ENCODE results near the gene DGUOK. TPM values are rescaled to one million over a fixed set of nuclear protein-coding genes. Genes with fewer than 3 reads are reported as not detected.

DGUOK gene
- total RNA-seq, 1 experiment from 2014 or later: 100 TPM

GRCh38 chr2:73946666-73947065 is 20.0 kb downstream of the DGUOK start:
- H3K27ac ChIP-seq (ENCODE audit: low read depth, low read length): no peak overlapping the region
- H3K79me2 ChIP-seq (ENCODE audit: insufficient read depth, low read length): peaks cover 85% of the 10 kb centered on the region
- intact Hi-C loops (cut with micrococcal nuclease): no loop called here
- no peaks in the 10 kb centered on the region for H3K9me2 ChIP-seq (ENCODE audit: insufficient read depth)
- H4K20me1 ChIP-seq (ENCODE audit: insufficient read depth): 0 out of 2 replicates have a peak, but pooled peaks cover 4% of the 10 kb centered on the region
- ChIA-PET POLR2A (no interaction called here), RAD21 (ENCODE audit: low non-redundant PET in 1 of 2, low total read pairs in 2 of 2, uncharacterized antibody in 2 of 2, unreplicated experiment in 2 of 2) (no interaction called here), CTCF (no interaction called here)
- H3K27me3 ChIP-seq (ENCODE audit: insufficient read depth, low read length): no peaks in the 10 kb centered on the region
- ATAC-seq (no peak), DNase-seq (ENCODE audit: low read depth, low spot score) (no peak)
- no peak overlapping the region for H3K4me2 ChIP-seq (ENCODE audit: low read length)
- H3K4me3 ChIP-seq (replicated peaks in 1 of 2; ENCODE audit: low read depth in 1 of 2, low read length in 2 of 2): no peak overlapping the region
- H3K9me3 ChIP-seq (ENCODE audit: control insufficient read depth in 1 of 2, insufficient read depth in 1 of 2, low read depth in 1 of 2, low read length in 2 of 2): no peaks in the 10 kb centered on the region
- no peak overlapping the region for H3K9ac ChIP-seq (ENCODE audit: low read length)
- BruUV-seq (replicated peaks): no TSS peak
- H3K36me3 ChIP-seq (ENCODE audit: control insufficient read depth in 1 of 2, insufficient read depth in 2 of 2, low read length in 2 of 2): peaks cover 38 to 42% of the 10 kb centered on the region in 2 experiments
- no peak overlapping the region for H2AFZ ChIP-seq (ENCODE audit: low read depth, low read length, poor library complexity, severe bottlenecking)
- H3K4me1 ChIP-seq (ENCODE audit: control insufficient read depth in 1 of 2, insufficient read depth in 2 of 2, low read length in 2 of 2): no peaks in the 10 kb centered on the region
- no peak for TF ChIP-seq TCF7L2 (IDR thresholded peaks at IDR 0.05; ENCODE audit: borderline replicate concordance, extremely low read depth, insufficient read depth, insufficient read length)
- no peak for TF ChIP-seq FOSL1 (IDR thresholded peaks at IDR 0.05; ENCODE audit: low read depth)
- TF ChIP-seq SIN3A (IDR thresholded peaks at IDR 0.05; ENCODE audit: low read depth): no peak
- TF ChIP-seq SRF (IDR thresholded peaks at IDR 0.05; ENCODE audit: low read depth): no peak

- TF ChIP-seq SP1 (IDR thresholded peaks at IDR 0.05; ENCODE audit: low read depth) (no peak), ELF1 (IDR thresholded peaks at IDR 0.05; ENCODE audit: borderline replicate concordance, low read depth) (no peak), JUND (IDR thresholded peaks at IDR 0.05) (no peak), SIN3A (IDR thresholded peaks at IDR 0.05; ENCODE audit: low read depth) (no peak), FOSL1 (IDR thresholded peaks at IDR 0.05; ENCODE audit: low read depth) (no peak), YY1 (IDR thresholded peaks at IDR 0.05; ENCODE audit: extremely low read depth, insufficient replicate concordance, low read depth, low read length) (no peak), RAD21 (IDR thresholded peaks at IDR 0.05; ENCODE audit: low read depth) (no peak), POLR2AphosphoS5 (IDR thresholded peaks at IDR 0.05; ENCODE audit: low read depth, low read length) (no peak), EGR1 (IDR thresholded peaks at IDR 0.05; ENCODE audit: low read depth) (no peak)
- TF ChIP-seq, protein P1, sequence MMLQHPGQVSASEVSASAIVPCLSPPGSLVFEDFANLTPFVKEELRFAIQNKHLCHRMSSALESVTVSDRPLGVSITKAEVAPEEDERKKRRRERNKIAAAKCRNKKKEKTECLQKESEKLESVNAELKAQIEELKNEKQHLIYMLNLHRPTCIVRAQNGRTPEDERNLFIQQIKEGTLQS (IDR thresholded peaks at IDR 0.05): no peak
- TF ChIP-seq, protein P2, sequence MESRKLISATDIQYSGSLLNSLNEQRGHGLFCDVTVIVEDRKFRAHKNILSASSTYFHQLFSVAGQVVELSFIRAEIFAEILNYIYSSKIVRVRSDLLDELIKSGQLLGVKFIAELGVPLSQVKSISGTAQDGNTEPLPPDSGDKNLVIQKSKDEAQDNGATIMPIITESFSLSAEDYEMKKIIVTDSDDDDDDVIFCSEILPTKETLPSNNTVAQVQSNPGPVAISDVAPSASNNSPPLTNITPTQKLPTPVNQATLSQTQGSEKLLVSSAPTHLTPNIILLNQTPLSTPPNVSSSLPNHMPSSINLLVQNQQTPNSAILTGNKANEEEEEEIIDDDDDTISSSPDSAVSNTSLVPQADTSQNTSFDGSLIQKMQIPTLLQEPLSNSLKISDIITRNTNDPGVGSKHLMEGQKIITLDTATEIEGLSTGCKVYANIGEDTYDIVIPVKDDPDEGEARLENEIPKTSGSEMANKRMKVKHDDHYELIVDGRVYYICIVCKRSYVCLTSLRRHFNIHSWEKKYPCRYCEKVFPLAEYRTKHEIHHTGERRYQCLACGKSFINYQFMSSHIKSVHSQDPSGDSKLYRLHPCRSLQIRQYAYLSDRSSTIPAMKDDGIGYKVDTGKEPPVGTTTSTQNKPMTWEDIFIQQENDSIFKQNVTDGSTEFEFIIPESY (IDR thresholded peaks at IDR 0.05; ENCODE audit: extremely low read depth, insufficient replicate concordance, low read length): no peak
- TF ChIP-seq, protein P3, sequence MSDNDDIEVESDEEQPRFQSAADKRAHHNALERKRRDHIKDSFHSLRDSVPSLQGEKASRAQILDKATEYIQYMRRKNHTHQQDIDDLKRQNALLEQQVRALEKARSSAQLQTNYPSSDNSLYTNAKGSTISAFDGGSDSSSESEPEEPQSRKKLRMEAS (IDR thresholded peaks at IDR 0.05): no peak
- no peak overlapping the region for H2AFZ ChIP-seq (ENCODE audit: low read depth, low read length, poor library complexity, severe bottlenecking)
- no peak overlapping the region for H3K9ac ChIP-seq (ENCODE audit: low read length)
- ChIA-PET CTCF (no interaction called here), POLR2A (no interaction called here), RAD21 (ENCODE audit: low non-redundant PET in 1 of 2, low total read pairs in 2 of 2, uncharacterized antibody in 2 of 2, unreplicated experiment in 2 of 2) (no interaction called here)
- no peaks in the 10 kb centered on the region for H3K4me1 ChIP-seq (ENCODE audit: control insufficient read depth in 1 of 2, insufficient read depth in 2 of 2, low read length in 2 of 2)
- no peaks in the 10 kb centered on the region for H3K9me3 ChIP-seq (ENCODE audit: control insufficient read depth in 1 of 2, insufficient read depth in 1 of 2, low read depth in 1 of 2, low read length in 2 of 2)
- no peak overlapping the region for H3K4me3 ChIP-seq (replicated peaks in 1 of 2; ENCODE audit: low read depth in 1 of 2, low read length in 2 of 2)
- intact Hi-C loops (cut with micrococcal nuclease): no loop called here
- H3K27me3 ChIP-seq (ENCODE audit: insufficient read depth, low read length): no peaks in the 10 kb centered on the region
- no TSS peak for BruUV-seq (replicated peaks)
- DNase-seq (ENCODE audit: low read depth, low spot score): no peak
- H3K27ac ChIP-seq (ENCODE audit: low read depth, low read length): no peak overlapping the region
- ATAC-seq: no peak
- 0 out of 2 replicates have a peak, but pooled peaks cover 4% of the 10 kb centered on the region for H4K20me1 ChIP-seq (ENCODE audit: insufficient read depth)
- H3K9me2 ChIP-seq (ENCODE audit: insufficient read depth): no peaks in the 10 kb centered on the region
- no peak overlapping the region for H3K4me2 ChIP-seq (ENCODE audit: low read length)
- H3K79me2 ChIP-seq (ENCODE audit: insufficient read depth, low read length): peaks cover 83% of the 10 kb centered on the region
- peaks cover 39 to 51% of the 10 kb centered on the region in 2 experiments for H3K36me3 ChIP-seq (ENCODE audit: control insufficient read depth in 1 of 2, insufficient read depth in 2 of 2, low read length in 2 of 2)
Observed at GRCh38 chr2:73947412-73948018, 20.8 kb downstream of the DGUOK start.

Data from HCT116 (cell line).